Measurements from ENCODE around the gene IL2.

Gene IL2

GRCh38 chr4:122403861-122404260, 52.7 kb downstream of the IL2 start:
- ATAC-seq: no peak

More at GRCh38 chr4:122403861-122404260, 52.7 kb downstream of the IL2 start:
- TF ChIP-seq SNAI2 (CRISPR knock-in tag; IDR thresholded peaks at IDR 0.05) (no peak), TCF4 (CRISPR knock-in tag; IDR thresholded peaks at IDR 0.05; ENCODE audit: borderline replicate concordance) (no peak), TOX (CRISPR knock-in tag; IDR thresholded peaks at IDR 0.05; ENCODE audit: borderline replicate concordance) (no peak), ZNF8 (CRISPR knock-in tag; IDR thresholded peaks at IDR 0.05) (no peak), ISL1 (CRISPR knock-in tag; IDR thresholded peaks at IDR 0.05) (no peak), POU6F1 (CRISPR knock-in tag; IDR thresholded peaks at IDR 0.05; ENCODE audit: borderline replicate concordance, low read depth) (no peak), ESRRG (CRISPR knock-in tag; IDR thresholded peaks at IDR 0.05) (no peak), ZC3H10 (CRISPR knock-in tag; IDR thresholded peaks at IDR 0.05) (no peak), TSHZ2 (CRISPR knock-in tag; IDR thresholded peaks at IDR 0.05) (no peak), ZNF565 (CRISPR knock-in tag; conservative IDR thresholded peaks at IDR 0.05; ENCODE audit: low read depth) (no peak), OSR1 (CRISPR knock-in tag; IDR thresholded peaks at IDR 0.05) (no peak), ZFP30 (CRISPR knock-in tag; IDR thresholded peaks at IDR 0.05) (no peak), GLIS3 (CRISPR knock-in tag; IDR thresholded peaks at IDR 0.05) (no peak), CSDC2 (CRISPR knock-in tag; IDR thresholded peaks at IDR 0.05) (no peak)
- TF ChIP-seq, protein P1, sequence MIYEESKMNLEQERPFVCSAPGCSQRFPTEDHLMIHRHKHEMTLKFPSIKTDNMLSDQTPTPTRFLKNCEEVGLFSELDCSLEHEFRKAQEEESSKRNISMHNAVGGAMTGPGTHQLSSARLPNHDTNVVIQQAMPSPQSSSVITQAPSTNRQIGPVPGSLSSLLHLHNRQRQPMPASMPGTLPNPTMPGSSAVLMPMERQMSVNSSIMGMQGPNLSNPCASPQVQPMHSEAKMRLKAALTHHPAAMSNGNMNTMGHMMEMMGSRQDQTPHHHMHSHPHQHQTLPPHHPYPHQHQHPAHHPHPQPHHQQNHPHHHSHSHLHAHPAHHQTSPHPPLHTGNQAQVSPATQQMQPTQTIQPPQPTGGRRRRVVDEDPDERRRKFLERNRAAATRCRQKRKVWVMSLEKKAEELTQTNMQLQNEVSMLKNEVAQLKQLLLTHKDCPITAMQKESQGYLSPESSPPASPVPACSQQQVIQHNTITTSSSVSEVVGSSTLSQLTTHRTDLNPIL (CRISPR knock-in tag; IDR thresholded peaks at IDR 0.05; ENCODE audit: low read depth): no peak
- TF ChIP-seq, protein P2, sequence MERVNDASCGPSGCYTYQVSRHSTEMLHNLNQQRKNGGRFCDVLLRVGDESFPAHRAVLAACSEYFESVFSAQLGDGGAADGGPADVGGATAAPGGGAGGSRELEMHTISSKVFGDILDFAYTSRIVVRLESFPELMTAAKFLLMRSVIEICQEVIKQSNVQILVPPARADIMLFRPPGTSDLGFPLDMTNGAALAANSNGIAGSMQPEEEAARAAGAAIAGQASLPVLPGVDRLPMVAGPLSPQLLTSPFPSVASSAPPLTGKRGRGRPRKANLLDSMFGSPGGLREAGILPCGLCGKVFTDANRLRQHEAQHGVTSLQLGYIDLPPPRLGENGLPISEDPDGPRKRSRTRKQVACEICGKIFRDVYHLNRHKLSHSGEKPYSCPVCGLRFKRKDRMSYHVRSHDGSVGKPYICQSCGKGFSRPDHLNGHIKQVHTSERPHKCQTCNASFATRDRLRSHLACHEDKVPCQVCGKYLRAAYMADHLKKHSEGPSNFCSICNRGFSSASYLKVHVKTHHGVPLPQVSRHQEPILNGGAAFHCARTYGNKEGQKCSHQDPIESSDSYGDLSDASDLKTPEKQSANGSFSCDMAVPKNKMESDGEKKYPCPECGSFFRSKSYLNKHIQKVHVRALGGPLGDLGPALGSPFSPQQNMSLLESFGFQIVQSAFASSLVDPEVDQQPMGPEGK (CRISPR knock-in tag; IDR thresholded peaks at IDR 0.05; ENCODE audit: borderline replicate concordance): no peak

Data from SK-N-SH treated with all-trans-retinoic acid at 6 μM for 48 hours (cell line).